HCT116 (cell line): ENCODE data around the gene SLC2A2. TPM values are rescaled to one million over a fixed set of nuclear protein-coding genes. Genes with fewer than 3 reads are reported as not detected.

Experiments used
- ATAC-seq: fragments of 200-7000 bp; cut with Tn5 transposase; 2 replicates; pipeline ENCODE4 v1.9.1; 2020; ENCODE audit warnings: mild to moderate bottlenecking, moderate library complexity
- BruUV-seq: library from RNA; stranded (reverse); fragments of 400-500 nt; replicated peaks from 2 replicates; lab custom pipeline; 2021; lab: Mats Ljungman, UMichigan
- CTCF ChIA-PET: fragments of 300-600 bp; sonication (Branson Sonifier 250); formaldehyde crosslinking; loops from one replicate; lab custom pipeline; 2021; ENCODE audit warnings: antibody characterized with exemption; lab: Charles Lee
- POLR2A ChIA-PET: fragments of 300-600, 350-600 bp; sonication (Branson Sonifier 250); formaldehyde crosslinking; loops from one replicate; lab custom pipeline; 2021; ENCODE audit warnings: antibody characterized with exemption; lab: Charles Lee
- RAD21 ChIA-PET, 2 experiments: fragments of 300-600 bp; sonication (Branson Sonifier 250); formaldehyde crosslinking; loops; one replicate each; lab custom pipeline; 2023; ENCODE audit warnings: low total read pairs in 2 of 2; ENCODE audit not compliant: uncharacterized antibody in 2 of 2, unreplicated experiment in 2 of 2, low non-redundant PET in 1 of 2; lab: Charles Lee
- DNase-seq: peaks from one replicate; pipeline ENCODE4 v3.0.0-alpha.2; 2010; ENCODE audit warnings: low read depth, low spot score
- H2AFZ ChIP-seq: fragments of 200-600 bp; shearing (Covaris generic), sonication (generic); 2 replicates; pipeline ENCODE4 v1.6.1; 2017; ENCODE audit warnings: low read depth, mixed run types, mixed read lengths, antibody characterized with exemption, low read length; ENCODE audit not compliant: poor library complexity, severe bottlenecking
- H3K27ac ChIP-seq: 2 replicates; pipeline ENCODE4 v1.5.1; 2012; ENCODE audit warnings: low read depth, low read length
- H3K27me3 ChIP-seq: fragments of 200-600 bp; sonication (generic); 2 replicates; pipeline ENCODE4 v1.6.1; 2016; ENCODE audit warnings: mixed run types, low read length, mixed read lengths; ENCODE audit not compliant: insufficient read depth
- H3K36me3 ChIP-seq, 2 experiments: fragments of 200-500 bp in 1 of 2; fragments of 200-600 bp in 1 of 2; sonication (Bioruptor generic) in 1 of 2; sonication (generic) in 1 of 2; 2 replicates each; pipeline versions ENCODE4 v1.5.1 to v1.6.1; 2014 to 2016; ENCODE audit warnings: low read length in 2 of 2, inconsistent platforms in 1 of 2, mixed read lengths in 1 of 2, mixed run types in 1 of 2; ENCODE audit not compliant: insufficient read depth in 2 of 2, control insufficient read depth in 1 of 2
- H3K4me1 ChIP-seq, 2 experiments: fragments of 200-600 bp in 1 of 2; sonication (generic) in 1 of 2; 2 replicates each; pipeline versions ENCODE4 v1.5.1 to v1.6.1; 2012 to 2017; ENCODE audit warnings: low read length in 2 of 2, inconsistent platforms in 1 of 2, mild to moderate bottlenecking in 1 of 2, mixed read lengths in 1 of 2, mixed run types in 1 of 2, moderate library complexity in 1 of 2; ENCODE audit not compliant: insufficient read depth in 2 of 2, control insufficient read depth in 1 of 2
- H3K4me2 ChIP-seq: fragments of 200-600 bp; sonication (generic); 2 replicates; pipeline ENCODE4 v1.6.1; 2017; ENCODE audit warnings: mixed run types, low read length, mixed read lengths
- H3K4me3 ChIP-seq, 2 experiments: fragments of 200-600 bp in 1 of 2; sonication (generic) in 1 of 2; replicated peaks in 1 of 2; 2 replicates each; pipeline ENCODE4 v1.5.1; 2011 to 2016; ENCODE audit warnings: low read length in 2 of 2, control low read depth in 1 of 2, low read depth in 1 of 2, mild to moderate bottlenecking in 1 of 2, mixed read lengths in 1 of 2, mixed run types in 1 of 2
- H3K79me2 ChIP-seq: fragments of 200-600 bp; sonication (generic); 2 replicates; pipeline ENCODE4 v1.6.1; 2017; ENCODE audit warnings: mild to moderate bottlenecking, mixed run types, low read length, moderate library complexity, mixed read lengths; ENCODE audit not compliant: insufficient read depth
- H3K9ac ChIP-seq: fragments of 200-600 bp; sonication (generic); 2 replicates; pipeline ENCODE4 v1.6.1; 2016; ENCODE audit warnings: low read length, mixed read lengths
- H3K9me2 ChIP-seq: fragments of 200-600 bp; sonication (generic), shearing (Covaris generic); 2 replicates; pipeline ENCODE4 v1.6.1; 2017; ENCODE audit warnings: mixed run types, mild to moderate bottlenecking, moderate library complexity; ENCODE audit not compliant: insufficient read depth
- H3K9me3 ChIP-seq, 2 experiments: fragments of 200-500 bp in 1 of 2; fragments of 200-600 bp in 1 of 2; sonication (Bioruptor generic) in 1 of 2; sonication (generic) in 1 of 2; 2 replicates each; pipeline ENCODE4 v1.6.1; 2014 to 2017; ENCODE audit warnings: low read length in 2 of 2, mixed read lengths in 2 of 2, inconsistent platforms in 1 of 2, low read depth in 1 of 2, mild to moderate bottlenecking in 1 of 2, mixed run types in 1 of 2, moderate library complexity in 1 of 2; ENCODE audit not compliant: control insufficient read depth in 1 of 2, insufficient read depth in 1 of 2
- H4K20me1 ChIP-seq: fragments of 200-600 bp; sonication (generic), shearing (Covaris generic); 2 replicates; pipeline ENCODE4 v1.6.1; 2017; ENCODE audit warnings: mixed run types, mild to moderate bottlenecking, moderate library complexity; ENCODE audit not compliant: insufficient read depth
- CBX3 ChIP-seq: IDR thresholded peaks from 2 replicates; pipeline ENCODE4 v1.6.1; 2012; ENCODE audit warnings: low read depth
- EGR1 ChIP-seq: IDR thresholded peaks from 2 replicates; pipeline ENCODE4 v1.6.1; 2012; ENCODE audit warnings: low read depth
- ELF1 ChIP-seq: IDR thresholded peaks from 2 replicates; pipeline ENCODE4 v1.6.1; 2012; ENCODE audit warnings: low read depth, borderline replicate concordance
- EZH2 ChIP-seq: fragments of 200-600 bp; sonication (generic); IDR thresholded peaks from 2 replicates; pipeline ENCODE4 v1.6.1; 2017; ENCODE audit warnings: antibody characterized with exemption, mixed run types
- EZH2phosphoT487 ChIP-seq: fragments of 200-600 bp; IDR thresholded peaks from 2 replicates; pipeline ENCODE4 v1.6.1; 2018; ENCODE audit warnings: antibody characterized with exemption, borderline replicate concordance
- JUND ChIP-seq: IDR thresholded peaks from 2 replicates; pipeline ENCODE4 v1.6.1; 2012
- MAX ChIP-seq: IDR thresholded peaks from 2 replicates; pipeline ENCODE4 v1.6.1; 2012
- POLR2A ChIP-seq: IDR thresholded peaks from 2 replicates; pipeline ENCODE4 v1.7.0; 2011; ENCODE audit warnings: borderline replicate concordance; ENCODE audit not compliant: insufficient read depth, insufficient read length; ENCODE audit errors: extremely low read depth
- SIN3A ChIP-seq: IDR thresholded peaks from 2 replicates; pipeline ENCODE4 v1.6.1; 2012; ENCODE audit warnings: low read depth
- SP1 ChIP-seq: IDR thresholded peaks from 2 replicates; pipeline ENCODE4 v1.6.1; 2012; ENCODE audit warnings: low read depth
- TCF7L2 ChIP-seq: IDR thresholded peaks from 2 replicates; pipeline ENCODE4 v1.7.0; 2011; ENCODE audit warnings: borderline replicate concordance, inconsistent platforms; ENCODE audit not compliant: insufficient read depth, insufficient read length; ENCODE audit errors: extremely low read depth
- YY1 ChIP-seq: IDR thresholded peaks from 2 replicates; pipeline ENCODE4 v1.6.1; 2011; ENCODE audit warnings: low read length, low read depth, moderate library complexity, mild to moderate bottlenecking; ENCODE audit not compliant: insufficient replicate concordance; ENCODE audit errors: extremely low read depth
- ZBTB33 ChIP-seq: IDR thresholded peaks from 2 replicates; pipeline ENCODE4 v1.6.1; 2011; ENCODE audit warnings: mild to moderate bottlenecking, low read length, moderate library complexity; ENCODE audit not compliant: insufficient replicate concordance; ENCODE audit errors: extremely low read depth
- ZFX ChIP-seq: fragments of 450-650 bp; IDR thresholded peaks from 2 replicates; pipeline ENCODE4 v1.6.1; 2017
- ZNF274 ChIP-seq: fragments of 200-500 bp; sonication (Bioruptor generic); IDR thresholded peaks from 2 replicates; pipeline ENCODE4 v1.6.1; 2014; ENCODE audit warnings: mild to moderate bottlenecking, low read depth, low read length, inconsistent platforms
- intact Hi-C: fragments of 100-400 bp; cut with micrococcal nuclease; formaldehyde crosslinking; loops from 2 replicates; pipeline ENCODE4 v1.10.0; 2022
- total RNA-seq: library from RNA; stranded (reverse); gene quantifications from one replicate; pipeline ENCODE4 v1.2.1, GENCODE V29; 2021; ENCODE audit not compliant: unreplicated experiment
- TF ChIP-seq, protein P1 (sequence below): IDR thresholded peaks from 2 replicates; pipeline ENCODE4 v1.6.1; 2012

Gene SLC2A2
- total RNA-seq, 1 experiment from 2014 or later, result not detected

GRCh38 chr3:171065732-171066131, 39.2 kb upstream of the SLC2A2 start:
- Histone ChIP-seq H3K9ac (no peak overlapping the region), H3K4me2 (no peak overlapping the region), H3K4me3 (no peak overlapping the region), H3K27ac (no peak overlapping the region), H3K36me3 (peaks cover 0 to 1% of the 10 kb centered on the region in 2 experiments; a peak in 2 of 4 replicates), H3K9me2 (no peaks in the 10 kb centered on the region), H2AFZ (no peak overlapping the region), H3K27me3 (no peaks in the 10 kb centered on the region), H3K9me3 (no peaks in the 10 kb centered on the region), H3K4me1 (no peaks in the 10 kb centered on the region), H3K79me2 (no peaks in the 10 kb centered on the region), H4K20me1 (no peaks in the 10 kb centered on the region)
- no TSS peak for BruUV-seq
- RAD21 ChIA-PET, result no interaction called here
- ATAC-seq (no peak), DNase-seq (no peak)
- POLR2A ChIA-PET, result no interaction called here
- intact Hi-C loops, result no loop called here
- CTCF ChIA-PET, result no interaction called here
- TF ChIP-seq ELF1 (no peak), CBX3 (no peak), YY1 (no peak), ZBTB33 (no peak), TCF7L2 (no peak), MAX (no peak), EZH2 (no peak), EZH2phosphoT487 (no peak), JUND (no peak), ZNF274 (no peak), SIN3A (no peak), ZFX (no peak), POLR2A (no peak), EGR1 (no peak), SP1 (no peak)
- TF ChIP-seq, protein P1, sequence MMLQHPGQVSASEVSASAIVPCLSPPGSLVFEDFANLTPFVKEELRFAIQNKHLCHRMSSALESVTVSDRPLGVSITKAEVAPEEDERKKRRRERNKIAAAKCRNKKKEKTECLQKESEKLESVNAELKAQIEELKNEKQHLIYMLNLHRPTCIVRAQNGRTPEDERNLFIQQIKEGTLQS, result no peak
